Sigmoid colon (tissue), 7 donors: ENCODE measurements around the gene RCL1. TPM values are rescaled to one million over a fixed set of nuclear protein-coding genes. Genes with fewer than 3 reads are reported as not detected.
"Not testable (repeated sequence)": the region's sequence is repeated elsewhere in the genome, so short reads cannot be mapped to it uniquely, and the experiment has no call there.

ENCODE experiments used
- DNase-seq: peaks from one replicate; pipeline ENCODE4 v3.0.0-alpha.2; 2019
- H3K27ac ChIP-seq, 4 donors: fragments of 200-600 bp; sonication (generic); one replicate each; pipeline ENCODE4 v1.5.1; 2016 to 2019; ENCODE audit warnings: mild to moderate bottlenecking in 1 of 4
- H3K27me3 ChIP-seq, 3 donors: fragments of 200-600 bp; sonication (generic); one replicate each; pipeline ENCODE4 v1.5.1; 2019; ENCODE audit warnings: mild to moderate bottlenecking in 1 of 3
- H3K36me3 ChIP-seq, 4 donors: fragments of 200-600 bp; sonication (generic); one replicate each; pipeline ENCODE4 v1.5.1; 2016 to 2019
- H3K4me1 ChIP-seq, 4 donors: fragments of 200-600 bp; sonication (generic); one replicate each; pipeline ENCODE4 v1.5.1; 2017 to 2019
- H3K4me3 ChIP-seq, 4 donors: fragments of 200-600 bp; sonication (generic); one replicate each; pipeline ENCODE4 v1.5.1; 2017 to 2019; ENCODE audit warnings: mild to moderate bottlenecking in 2 of 4, moderate library complexity in 1 of 4
- H3K9me3 ChIP-seq, 4 donors: fragments of 200-600 bp in 3 of 4; sonication (generic) in 3 of 4; one replicate each; pipeline versions ENCODE4 v1.5.1 to v1.6.1; 2013 to 2019
- EP300 ChIP-seq, 4 donors: sonication (generic); formaldehyde crosslinking; IDR thresholded peaks; one replicate each; pipeline ENCODE4 v1.6.1; 2017; ENCODE audit warnings: antibody characterized with exemption in 4 of 4
- POLR2A ChIP-seq, 2 donors: fragments of 450-650 bp; IDR thresholded peaks; one replicate each; pipeline ENCODE4 v1.6.1; 2016; ENCODE audit warnings: antibody characterized with exemption in 2 of 2, mild to moderate bottlenecking in 2 of 2, moderate library complexity in 2 of 2
- POLR2AphosphoS5 ChIP-seq, 4 donors: sonication (generic); formaldehyde crosslinking; IDR thresholded peaks; one replicate each; pipeline ENCODE4 v1.6.1; 2017; ENCODE audit warnings: antibody characterized with exemption in 4 of 4
- WGBS, 2 donors: extraction: QIAGEN DNeasy Blood & Tissue Kit; methylation state at CpG; one replicate each; pipeline ENCODE4 v1.1.7; 2013; 5-methylcytosine and 5-hydroxymethylcytosine counted together
- intact Hi-C: fragments of 100-400 bp; cut with DNase I; formaldehyde crosslinking; loops from one replicate; pipeline ENCODE4 v1.15.1; 2023
- polyA plus RNA-seq, 3 donors: library from polyadenylated mRNA; stranded (reverse); fragments of 200-250 nt; gene quantifications; one replicate each; pipeline ENCODE4 v1.2.3, GENCODE V29; 2013
- total RNA-seq, 4 donors: library from RNA; depleted of rRNA; stranded (reverse); fragments of >200 nt; gene quantifications; one replicate each; pipeline ENCODE4 v1.1.0, GENCODE V29; 2016
- TF ChIP-seq, protein P1 (sequence below), 4 experiments: fragments of 450-650 bp in 3 of 4; fragments of 200-600 bp in 1 of 4; IDR thresholded peaks; one replicate each; pipeline ENCODE4 v1.5.1; 2016 to 2019; ENCODE audit warnings: antibody characterized with exemption in 4 of 4, mild to moderate bottlenecking in 3 of 4, moderate library complexity in 2 of 4
- donor health status: healthy with polysubstance abuse.
- donor health status: Bipolar disorder and iron deficiency.
- donor health status: healthy.

The RCL1 gene
- total and polyA plus RNA-seq, 7 donors = 5.1 to 24.1 (median 19.7) TPM

DNA sequence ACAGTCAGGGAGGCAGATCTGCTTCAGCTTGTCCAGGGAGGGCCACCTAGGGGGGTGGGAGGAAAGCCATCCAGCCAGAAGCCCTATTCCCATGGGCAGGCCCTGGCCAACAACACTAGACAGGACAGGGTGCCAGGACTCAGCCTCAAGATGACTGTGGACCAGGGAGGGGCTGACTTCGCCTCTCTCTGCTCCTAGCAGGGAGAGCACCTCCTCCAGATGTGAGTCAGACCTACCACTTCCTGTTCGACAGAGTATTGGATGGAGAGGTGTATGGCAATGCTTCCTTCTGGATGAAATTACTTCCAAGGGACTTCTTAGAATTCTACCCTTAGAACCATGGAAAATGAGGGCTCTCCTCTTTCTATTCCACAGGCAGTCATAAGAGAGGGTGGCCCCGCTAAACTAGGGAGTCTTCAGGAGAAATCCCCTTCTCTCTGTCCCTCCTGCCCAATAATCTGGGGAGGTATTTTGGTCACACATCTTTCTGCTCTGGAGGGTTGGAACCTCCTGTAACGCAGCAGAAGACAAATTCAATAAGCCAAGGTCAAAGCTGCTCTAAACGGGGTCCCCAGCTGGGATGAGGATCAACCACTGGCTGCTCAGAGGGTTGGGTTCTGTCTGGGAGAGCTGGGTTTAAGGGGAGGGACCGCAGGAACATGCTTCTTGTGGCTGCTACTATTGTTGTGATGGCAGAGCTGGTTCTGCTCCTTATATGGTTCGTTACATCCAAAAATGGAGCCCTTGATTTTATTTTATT lies 23.2 kb upstream of the RCL1 start:
- TF ChIP-seq POLR2AphosphoS5 (IDR thresholded peaks at IDR 0.05) = no peak
- TF ChIP-seq, protein P1, sequence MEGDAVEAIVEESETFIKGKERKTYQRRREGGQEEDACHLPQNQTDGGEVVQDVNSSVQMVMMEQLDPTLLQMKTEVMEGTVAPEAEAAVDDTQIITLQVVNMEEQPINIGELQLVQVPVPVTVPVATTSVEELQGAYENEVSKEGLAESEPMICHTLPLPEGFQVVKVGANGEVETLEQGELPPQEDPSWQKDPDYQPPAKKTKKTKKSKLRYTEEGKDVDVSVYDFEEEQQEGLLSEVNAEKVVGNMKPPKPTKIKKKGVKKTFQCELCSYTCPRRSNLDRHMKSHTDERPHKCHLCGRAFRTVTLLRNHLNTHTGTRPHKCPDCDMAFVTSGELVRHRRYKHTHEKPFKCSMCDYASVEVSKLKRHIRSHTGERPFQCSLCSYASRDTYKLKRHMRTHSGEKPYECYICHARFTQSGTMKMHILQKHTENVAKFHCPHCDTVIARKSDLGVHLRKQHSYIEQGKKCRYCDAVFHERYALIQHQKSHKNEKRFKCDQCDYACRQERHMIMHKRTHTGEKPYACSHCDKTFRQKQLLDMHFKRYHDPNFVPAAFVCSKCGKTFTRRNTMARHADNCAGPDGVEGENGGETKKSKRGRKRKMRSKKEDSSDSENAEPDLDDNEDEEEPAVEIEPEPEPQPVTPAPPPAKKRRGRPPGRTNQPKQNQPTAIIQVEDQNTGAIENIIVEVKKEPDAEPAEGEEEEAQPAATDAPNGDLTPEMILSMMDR (IDR thresholded peaks at IDR 0.05) = no peak
- no peaks in the 10 kb centered on the region for H3K36me3 ChIP-seq
- no peak overlapping the region for H3K27ac ChIP-seq
- intact Hi-C loops = no loop called here
- no peak for DNase-seq
- no peak overlapping the region for H3K4me3 ChIP-seq
- 86 to 87% methylated on average over 7 of the region's 7 CpGs for WGBS, 2 donors
- H3K4me1 ChIP-seq = no peaks in the 10 kb centered on the region
- H3K9me3 ChIP-seq = no peaks in the 10 kb centered on the region
- no peaks in the 10 kb centered on the region for H3K27me3 ChIP-seq

DNA sequence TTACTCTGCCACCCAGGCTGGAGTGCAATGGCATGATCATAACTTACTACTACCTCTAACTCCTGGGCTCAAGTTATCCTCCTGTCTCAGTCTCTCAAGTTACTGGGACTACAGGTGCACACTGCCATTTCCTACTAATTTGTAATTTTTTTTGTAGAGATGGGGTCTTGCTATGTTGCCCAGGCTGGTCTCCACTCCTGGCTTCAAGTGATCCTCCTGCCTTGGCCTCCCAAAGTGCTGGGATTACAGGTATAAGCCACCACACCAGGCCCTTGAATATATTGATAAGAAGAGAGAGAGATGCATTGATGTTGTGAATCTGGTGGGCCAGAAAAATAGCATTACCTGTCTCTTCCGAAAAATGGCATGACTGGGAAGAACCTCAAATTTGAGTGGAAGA lies 21.0 kb upstream of the RCL1 start:
- intact Hi-C loops = no loop called here
- Histone ChIP-seq H3K9me3 (no peaks in the 10 kb centered on the region), H3K36me3 (no peaks in the 10 kb centered on the region), H3K4me1 (no peaks in the 10 kb centered on the region), H3K27me3 (no peaks in the 10 kb centered on the region), H3K4me3 (no peak overlapping the region), H3K27ac (no peak overlapping the region)
- no peak for TF ChIP-seq POLR2AphosphoS5 (IDR thresholded peaks at IDR 0.05)
- no peak for DNase-seq
- WGBS, 2 donors = 96 to 98% methylated on average over 1 of the region's 1 CpG

DNA sequence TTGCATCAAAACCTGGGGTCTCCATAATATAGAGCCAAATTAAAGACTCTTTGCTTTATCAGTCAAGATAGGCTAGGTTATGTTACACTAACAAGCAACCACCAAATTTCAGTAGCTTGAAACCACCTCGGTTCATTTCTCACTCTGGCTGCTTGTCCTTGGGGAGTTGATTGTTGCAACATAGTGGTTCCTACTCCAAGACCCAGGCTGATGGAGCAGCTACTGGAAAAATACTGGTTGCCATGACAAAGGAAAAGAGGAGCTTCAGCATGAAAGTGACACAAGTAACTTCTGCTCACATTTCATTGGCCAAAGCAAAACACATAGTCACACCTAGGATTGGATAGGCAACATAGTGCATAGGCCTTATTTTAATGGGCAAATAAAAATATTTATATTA lies 18.5 kb upstream of the RCL1 start:
- no peak overlapping the region for H3K27ac ChIP-seq
- H3K4me1 ChIP-seq = no peaks in the 10 kb centered on the region
- no peak overlapping the region for H3K4me3 ChIP-seq
- intact Hi-C loops = no loop called here
- TF ChIP-seq, protein P1 (IDR thresholded peaks at IDR 0.05) = no peak
- TF ChIP-seq POLR2AphosphoS5 (IDR thresholded peaks at IDR 0.05) = no peak
- no peak for TF ChIP-seq POLR2A (IDR thresholded peaks at IDR 0.05)
- no peak for TF ChIP-seq EP300 (IDR thresholded peaks at IDR 0.05)
- WGBS, 2 donors = 79 to 85% methylated on average over 1 of the region's 1 CpG
- peak; percentile 81 for DNase-seq
- H3K9me3 ChIP-seq = no peaks in the 10 kb centered on the region
- H3K27me3 ChIP-seq = no peaks in the 10 kb centered on the region
- H3K36me3 ChIP-seq = no peaks in the 10 kb centered on the region

DNA sequence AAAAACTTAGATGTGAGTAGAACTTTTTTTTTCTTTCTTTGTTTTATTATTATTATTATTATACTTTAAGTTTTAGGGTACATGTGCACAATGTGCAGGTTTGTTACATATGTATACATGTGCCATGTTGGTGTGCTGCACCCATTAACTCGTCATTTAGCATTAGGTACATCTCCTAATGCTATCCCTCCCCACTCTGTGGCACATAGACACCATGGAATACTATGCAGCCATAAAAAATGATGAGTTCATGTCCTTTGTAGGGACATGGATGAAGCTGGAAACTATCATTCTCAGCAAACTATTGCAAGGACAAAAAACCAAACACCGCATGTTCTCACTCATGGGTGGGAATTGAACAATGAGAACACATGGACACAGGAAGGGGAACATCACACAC lies 17.8 kb upstream of the RCL1 start:
- H3K4me1 ChIP-seq, H3K27ac ChIP-seq, H3K4me3 ChIP-seq, H3K9me3 ChIP-seq, DNase-seq, H3K27me3 ChIP-seq, H3K36me3 ChIP-seq, intact Hi-C loops: not testable (repeated sequence)
- 72 to 83% methylated on average over 1 to 2 of the region's 2 CpGs for WGBS, 2 donors

DNA sequence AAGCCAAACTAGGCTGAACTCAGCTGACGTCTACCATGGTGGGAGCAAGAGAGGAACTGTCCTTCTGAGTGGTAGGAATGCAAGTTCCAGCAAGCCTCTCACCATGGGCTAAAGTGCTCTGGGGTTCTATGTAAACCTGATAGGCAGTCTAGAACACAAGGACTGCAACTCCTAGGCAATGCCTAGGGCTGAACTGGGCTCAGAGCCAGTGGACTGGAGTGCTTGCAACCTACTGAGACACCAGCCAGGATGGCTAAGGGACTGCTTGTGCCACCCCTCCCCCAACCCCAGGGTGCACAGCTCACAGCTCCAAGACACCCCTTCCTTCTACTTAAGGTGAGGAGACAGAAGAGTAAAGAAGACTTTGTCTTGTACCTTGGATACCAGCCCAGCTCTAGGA lies 12.1 kb upstream of the RCL1 start:
- no peaks in the 10 kb centered on the region for H3K9me3 ChIP-seq
- H3K27me3 ChIP-seq = no peaks in the 10 kb centered on the region
- H3K36me3 ChIP-seq = no peaks in the 10 kb centered on the region
- H3K4me1 ChIP-seq = no peaks in the 10 kb centered on the region
- H3K4me3 ChIP-seq = no peak overlapping the region
- intact Hi-C loops = no loop called here
- 95 to 100% methylated on average over 1 of the region's 1 CpG for WGBS, 2 donors
- H3K27ac ChIP-seq = no peak overlapping the region
- DNase-seq = no peak
- TF ChIP-seq EP300 (IDR thresholded peaks at IDR 0.05) = no peak
- TF ChIP-seq, protein P1 (IDR thresholded peaks at IDR 0.05) = no peak
- no peak for TF ChIP-seq POLR2AphosphoS5 (IDR thresholded peaks at IDR 0.05)
- TF ChIP-seq POLR2A (IDR thresholded peaks at IDR 0.05) = no peak

DNA sequence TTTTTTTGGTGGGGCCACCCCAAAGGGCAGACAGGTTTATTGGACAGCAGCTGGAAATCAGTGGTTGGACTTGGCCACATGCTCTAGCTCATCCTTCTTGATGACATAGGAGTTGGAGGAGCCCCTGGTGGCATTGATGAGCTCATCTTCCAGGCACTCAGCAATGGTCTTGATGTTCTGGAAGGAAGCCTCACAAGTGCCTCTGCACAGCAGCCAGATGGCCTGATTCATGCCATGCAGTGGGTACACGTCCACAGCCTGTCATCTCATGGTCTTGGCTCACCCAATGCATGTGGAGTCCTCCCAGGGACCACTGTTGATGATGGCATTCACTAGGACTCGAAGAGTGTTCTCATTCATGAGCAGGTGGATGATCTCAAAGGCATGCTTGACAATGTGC lies 11.3 kb upstream of the RCL1 start:
- TF ChIP-seq POLR2A (IDR thresholded peaks at IDR 0.05) (no peak), EP300 (IDR thresholded peaks at IDR 0.05) (no peak), POLR2AphosphoS5 (IDR thresholded peaks at IDR 0.05) (no peak)
- TF ChIP-seq, protein P1 (IDR thresholded peaks at IDR 0.05) = no peak
- 70 to 81% methylated on average over 2 of the region's 2 CpGs for WGBS, 2 donors
- no peaks in the 10 kb centered on the region for H3K4me1 ChIP-seq
- no peak overlapping the region for H3K4me3 ChIP-seq
- no peak for DNase-seq
- H3K27me3 ChIP-seq = no peaks in the 10 kb centered on the region
- no peaks in the 10 kb centered on the region for H3K9me3 ChIP-seq
- H3K36me3 ChIP-seq = no peaks in the 10 kb centered on the region
- H3K27ac ChIP-seq = no peak overlapping the region
- intact Hi-C loops = no loop called here

DNA sequence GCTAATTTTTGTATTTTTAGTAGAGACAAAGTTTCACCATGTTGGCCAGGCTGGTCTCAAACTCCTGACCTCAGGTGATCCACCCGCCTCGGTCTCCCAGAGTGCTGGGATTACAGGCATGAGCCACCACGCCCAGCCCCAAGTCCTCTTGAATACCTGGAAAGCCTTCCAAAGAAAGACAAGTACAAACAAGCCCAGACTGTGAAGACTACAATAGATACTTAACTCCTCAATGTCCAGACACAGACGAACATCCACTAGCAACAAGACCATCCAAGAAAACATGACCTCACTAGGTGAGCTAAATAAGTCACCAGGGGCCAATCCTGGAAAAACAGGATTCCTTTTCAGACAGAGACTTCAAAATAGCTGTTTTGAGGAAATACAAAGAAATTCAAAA lies 9.6 kb upstream of the RCL1 start:
- DNase-seq, H3K4me3 ChIP-seq, H3K27me3 ChIP-seq, intact Hi-C loops, H3K9me3 ChIP-seq, H3K4me1 ChIP-seq, H3K27ac ChIP-seq, H3K36me3 ChIP-seq: not testable (repeated sequence)
- 82 to 93% methylated on average over 4 of the region's 4 CpGs for WGBS, 2 donors
